HG03460 (cell line): ENCODE data around the gene SEC31B.

Source experiments
- ATAC-seq: cut with Tn5 transposase; IDR thresholded peaks from one replicate; pipeline ENCODE4 v1.9.1; 2021; ENCODE audit not compliant: unreplicated experiment

Gene SEC31B

GRCh38 chr10:100498059-100498458 lies 21.6 kb downstream of the SEC31B start:
- ATAC-seq: no peak

- no peak for ATAC-seq
Measured at GRCh38 chr10:100496567-100496966, 23.1 kb downstream of the SEC31B start.

GRCh38 chr10:100490531-100490930 lies 29.1 kb downstream of the SEC31B start:
- ATAC-seq: no peak

GRCh38 chr10:100489396-100489795 lies 30.3 kb downstream of the SEC31B start:
- no peak for ATAC-seq

DNA sequence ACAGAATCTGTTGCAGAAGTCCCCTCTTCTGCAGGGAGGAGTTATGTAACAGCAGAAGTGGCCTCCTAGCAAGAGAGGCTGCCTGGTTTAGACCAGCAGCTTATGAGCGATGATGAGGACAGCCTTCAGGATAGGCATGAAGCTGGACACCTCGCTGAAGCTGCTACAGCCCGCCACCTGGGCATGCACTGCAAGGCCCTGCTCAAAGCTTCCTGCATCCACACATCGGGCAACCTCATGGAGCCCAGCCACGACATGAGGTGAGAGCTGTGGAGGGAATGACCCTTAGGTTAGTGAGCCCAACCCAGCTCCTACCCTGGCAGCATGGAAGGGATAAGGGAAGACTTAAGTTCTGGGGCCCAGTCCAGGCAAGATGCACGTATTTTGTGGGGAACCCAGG lies 32.1 kb downstream of the SEC31B start:
- ATAC-seq: no peak

GRCh38 chr10:100485801-100486495 lies 33.7 kb downstream of the SEC31B start:
- no peak for ATAC-seq

- no peak for ATAC-seq
Measured at GRCh38 chr10:100485366-100485765, 34.3 kb downstream of the SEC31B start.

- ATAC-seq: no peak
Measured at GRCh38 chr10:100483876-100484666, 35.6 kb downstream of the SEC31B start.

- ATAC-seq: no peak
Measured at GRCh38 chr10:100482834-100483185, 36.9 kb downstream of the SEC31B start.

- ATAC-seq: no peak
Measured at GRCh38 chr10:100482181-100482833, 37.4 kb downstream of the SEC31B start.

- ATAC-seq: peak; percentile 97
Measured at GRCh38 chr10:100481462-100482081, 38.1 kb downstream of the SEC31B start.

- ATAC-seq: no peak
Measured at GRCh38 chr10:100480002-100480401, 39.7 kb downstream of the SEC31B start.

DNA sequence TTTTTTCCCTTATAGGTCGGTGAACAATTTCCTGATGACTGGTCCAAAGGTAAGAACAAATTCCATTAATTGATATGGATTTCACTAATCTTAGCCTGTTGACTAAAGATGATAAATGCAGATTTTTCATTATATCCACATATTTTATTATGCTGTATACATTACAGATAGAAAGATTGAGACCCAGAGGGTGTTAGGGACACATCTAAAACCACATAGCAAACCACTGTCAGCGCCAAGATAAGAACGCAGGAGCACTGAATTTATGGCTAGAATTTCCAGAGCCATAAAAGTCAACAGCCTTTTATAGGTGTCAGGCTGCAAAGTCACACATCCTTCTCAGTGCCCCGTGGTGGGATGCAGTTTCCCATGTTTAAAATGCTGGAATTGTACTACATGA lies 40.6 kb downstream of the SEC31B start:
- no peak for ATAC-seq

GRCh38 chr10:100477970-100478369 lies 41.7 kb downstream of the SEC31B start:
- no peak for ATAC-seq

DNA sequence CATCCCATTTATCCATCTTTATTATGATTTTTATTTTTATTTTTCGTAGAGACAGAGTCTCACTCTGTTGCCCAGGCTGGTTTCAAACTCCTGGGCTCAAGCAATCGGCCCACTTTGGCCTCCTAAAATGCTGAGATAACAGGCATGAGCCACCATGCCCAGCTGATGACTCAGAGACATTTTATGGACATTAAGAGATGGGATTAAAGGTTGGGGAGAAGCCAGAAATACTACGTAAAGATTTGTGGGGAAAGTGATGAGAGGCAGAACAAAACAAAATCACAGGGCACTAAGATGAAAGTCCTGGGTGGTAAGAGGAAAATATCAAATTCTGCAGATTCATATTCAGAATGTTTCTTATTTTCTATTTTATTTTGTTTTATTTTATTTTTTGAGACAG lies 49.3 kb downstream of the SEC31B start:
- no peak for ATAC-seq

DNA sequence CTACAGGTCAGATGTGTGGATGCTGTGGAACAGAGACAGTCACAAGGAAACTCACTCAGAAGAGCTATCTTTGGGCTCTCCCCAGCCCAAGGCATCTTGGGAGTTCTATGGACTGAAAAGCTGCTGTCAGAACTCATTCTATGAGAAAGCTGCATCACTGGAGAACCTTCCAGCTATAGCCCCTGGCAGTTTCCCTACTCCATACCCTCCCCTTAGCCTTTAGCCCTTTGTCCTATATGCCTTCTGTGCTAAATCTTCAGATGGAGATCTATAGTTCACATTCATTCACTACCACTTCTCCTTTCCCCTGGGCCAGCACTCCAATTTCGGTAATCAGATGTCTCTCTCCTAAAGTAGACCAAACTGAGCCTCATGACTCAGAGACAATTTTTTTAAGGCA lies 49.9 kb downstream of the SEC31B start:
- ATAC-seq: no peak

- ATAC-seq: no peak
Measured at GRCh38 chr10:100468978-100469377, 50.7 kb downstream of the SEC31B start.

DNA sequence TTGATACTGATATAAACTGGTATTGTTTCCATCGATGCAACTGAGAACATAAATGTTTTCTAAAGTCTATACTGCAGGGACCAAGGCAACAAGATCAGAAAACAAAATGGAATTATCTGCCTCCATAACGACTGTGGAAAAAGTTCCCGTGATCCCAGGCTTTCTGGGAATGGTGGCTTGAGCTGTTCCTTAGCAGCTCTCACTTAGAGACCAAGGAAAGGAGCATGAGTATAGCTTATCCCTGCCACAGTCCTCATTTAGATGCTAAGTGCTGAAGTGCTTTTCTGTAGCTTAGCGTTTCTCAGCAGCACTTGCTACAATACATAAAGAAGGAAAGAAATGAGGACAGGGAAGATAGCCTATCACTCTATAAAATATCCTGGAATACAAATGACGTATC lies 51.3 kb downstream of the SEC31B start:
- no peak for ATAC-seq

- no peak for ATAC-seq
Measured at GRCh38 chr10:100462709-100463108, 57.0 kb downstream of the SEC31B start, which contains the start of gene WNT8B. WNT8B (plus strand) TSS chr10:100463009; CDS start chr10:100463169, 160 bp downstream.

DNA sequence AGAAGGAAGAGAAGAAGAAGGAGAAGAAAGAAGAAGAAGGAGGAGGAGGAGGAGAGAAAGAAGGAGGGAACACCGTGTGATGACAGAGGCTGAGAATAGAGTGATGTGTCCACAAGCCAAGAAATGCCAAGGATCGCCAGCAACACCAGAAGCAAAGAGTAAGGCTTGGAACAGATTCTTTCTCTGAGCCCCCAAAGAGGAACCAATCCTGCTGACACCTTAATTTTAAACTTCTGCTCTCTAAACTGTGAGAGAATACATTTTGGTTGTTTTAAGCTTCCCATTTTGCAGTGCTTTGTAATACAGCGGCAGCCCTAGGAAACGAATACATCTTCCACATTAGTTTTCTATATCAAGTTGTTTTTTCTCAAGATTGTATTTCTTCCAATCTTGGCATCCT lies 70.7 kb downstream of the SEC31B start:
- no peak for ATAC-seq

GRCh38 chr10:100447663-100448062 lies 72.0 kb downstream of the SEC31B start:
- ATAC-seq: no peak
